AG09319 (cell line): ENCODE results near the gene IGSF21.

ENCODE experiments used
- DNase-seq: peaks from one replicate; pipeline ENCODE4 v3.0.0-alpha.2; 2010; ENCODE audit warnings: low read depth; ENCODE audit errors: extremely low read depth
- CTCF ChIP-seq: IDR thresholded peaks from 2 replicates; pipeline ENCODE4 v1.5.1; 2011; ENCODE audit warnings: low read depth, mild to moderate bottlenecking, inconsistent platforms, low read length, moderate library complexity

IGSF21 gene

GRCh38 chr1:18111605-18112297 lies 4.2 kb downstream of the IGSF21 start:
- no peak for TF ChIP-seq CTCF
- DNase-seq, result no peak

- DNase-seq, result no peak
- TF ChIP-seq CTCF, result no peak
Measured at GRCh38 chr1:18112611-18113010, 5.0 kb downstream of the IGSF21 start.

- no peak for DNase-seq
- no peak for TF ChIP-seq CTCF
Measured at GRCh38 chr1:18114726-18115410, 7.3 kb downstream of the IGSF21 start.

- no peak for TF ChIP-seq CTCF
- DNase-seq, result no peak
Measured at GRCh38 chr1:18116777-18117176, 9.2 kb downstream of the IGSF21 start.

GRCh38 chr1:18118078-18118477 lies 10.5 kb downstream of the IGSF21 start:
- no peak for DNase-seq
- TF ChIP-seq CTCF, result no peak

- DNase-seq, result no peak
Measured at GRCh38 chr1:18118491-18118890, 10.9 kb downstream of the IGSF21 start.

More at GRCh38 chr1:18118491-18118890, 10.9 kb downstream of the IGSF21 start:
- no peak for TF ChIP-seq CTCF
